GM21528 (cell line): Measurements from ENCODE around the gene MOBP.

ENCODE experiments used
- ATAC-seq: cut with Tn5 transposase; IDR thresholded peaks from one replicate; pipeline ENCODE4 v1.9.1; 2021; ENCODE audit warnings: mild to moderate bottlenecking, moderate library complexity; ENCODE audit not compliant: unreplicated experiment, low FRiP score

Gene MOBP

GRCh38 chr3:39491014-39491413 is 23.5 kb downstream of the MOBP start:
- no peak for ATAC-seq

- ATAC-seq: no peak
Observed at GRCh38 chr3:39491733-39492350, 24.4 kb downstream of the MOBP start.

GRCh38 chr3:39494781-39495180 is 27.3 kb downstream of the MOBP start:
- ATAC-seq: no peak

- no peak for ATAC-seq
Observed at GRCh38 chr3:39497753-39498152, 30.3 kb downstream of the MOBP start.

- no peak for ATAC-seq
Observed at GRCh38 chr3:39499651-39500273, 32.3 kb downstream of the MOBP start.

- no peak for ATAC-seq
Observed at GRCh38 chr3:39501059-39501458, 33.6 kb downstream of the MOBP start.

- ATAC-seq: no peak
Observed at GRCh38 chr3:39501968-39502837, 34.7 kb downstream of the MOBP start.

- no peak for ATAC-seq
Observed at GRCh38 chr3:39502838-39503145, 35.3 kb downstream of the MOBP start.

- ATAC-seq: no peak
Observed at GRCh38 chr3:39505866-39506742, 38.6 kb downstream of the MOBP start.

GRCh38 chr3:39506863-39507262 is 39.4 kb downstream of the MOBP start:
- no peak for ATAC-seq

- no peak for ATAC-seq
Observed at GRCh38 chr3:39513791-39514369, 46.4 kb downstream of the MOBP start.

GRCh38 chr3:39515681-39516441 is 48.4 kb downstream of the MOBP start:
- no peak for ATAC-seq

GRCh38 chr3:39519103-39519502 is 51.6 kb downstream of the MOBP start:
- ATAC-seq: no peak

- no peak for ATAC-seq
Observed at GRCh38 chr3:39519554-39520288, 52.2 kb downstream of the MOBP start.

- no peak for ATAC-seq
Observed at GRCh38 chr3:39521456-39521855, 54.0 kb downstream of the MOBP start.

GRCh38 chr3:39524107-39524506 is 56.6 kb downstream of the MOBP start:
- no peak for ATAC-seq

- no peak for ATAC-seq
Observed at GRCh38 chr3:39528844-39529243, 61.4 kb downstream of the MOBP start.

GRCh38 chr3:39529577-39529976 is 62.1 kb downstream of the MOBP start:
- ATAC-seq: no peak

- ATAC-seq: no peak
Observed at GRCh38 chr3:39531066-39531465, 63.6 kb downstream of the MOBP start.
